Caco-2 (cell line): ENCODE data around the gene TYK2. TPM values are rescaled to one million over a fixed set of nuclear protein-coding genes. Genes with fewer than 3 reads are reported as not detected.
A peak's percentile ranks its signal among the peaks of the same experiment; 100 is the strongest.

ENCODE experiments used
- BruUV-seq: library from RNA; stranded (reverse); fragments of 400-500 nt; replicated peaks from 2 replicates; lab custom pipeline; 2021; lab: Mats Ljungman, UMichigan
- CTCF ChIA-PET: fragments of 300-600 bp; sonication (Branson Sonifier 250); formaldehyde crosslinking; loops from one replicate; lab custom pipeline; 2022; ENCODE audit warnings: antibody characterized with exemption; lab: Charles Lee
- POLR2A ChIA-PET: fragments of 300-600 bp; sonication (Branson Sonifier 250); formaldehyde crosslinking; loops from one replicate; lab custom pipeline; 2022; ENCODE audit warnings: antibody characterized with exemption; lab: Charles Lee
- DNase-seq, 2 experiments: peaks; one replicate each; pipeline versions ENCODE4 v3.0.0 to v3.0.0-alpha.2; 2020 to 2022
- H3K27me3 ChIP-seq: replicated peaks from 2 replicates; pipeline ENCODE4 v1.6.0; 2011; ENCODE audit warnings: low read length; ENCODE audit not compliant: control insufficient read depth, insufficient read depth
- H3K36me3 ChIP-seq: 2 replicates; pipeline ENCODE4 v1.5.1; 2011; ENCODE audit warnings: low read length; ENCODE audit not compliant: control insufficient read depth, insufficient read depth
- H3K4me1 ChIP-seq: fragments of 250-450 bp; sonication (Bioruptor Pico); 2 replicates; pipeline ENCODE4 v1.5.1; 2020; ENCODE audit warnings: mild to moderate bottlenecking
- H3K4me3 ChIP-seq: 2 replicates; pipeline ENCODE4 v1.5.1; 2011; ENCODE audit warnings: low read depth, mild to moderate bottlenecking, control low read depth, low read length
- H3K9me3 ChIP-seq: fragments of 250-450 bp; sonication (Bioruptor Pico); 2 replicates; pipeline ENCODE4 v1.5.1; 2020; ENCODE audit warnings: mild to moderate bottlenecking, moderate library complexity
- H3K27ac Mint-ChIP-seq: one replicate; pipeline ENCODE4 v1.8.0; 2022; ENCODE audit warnings: mixed read lengths; ENCODE audit not compliant: unreplicated experiment
- H3K27me3 Mint-ChIP-seq: one replicate; pipeline ENCODE4 v1.8.0; 2022; ENCODE audit warnings: mixed read lengths; ENCODE audit not compliant: insufficient read depth, unreplicated experiment
- H3K36me3 Mint-ChIP-seq: one replicate; pipeline ENCODE4 v1.8.0; 2022; ENCODE audit warnings: mild to moderate bottlenecking, mixed read lengths; ENCODE audit not compliant: insufficient read depth, unreplicated experiment
- H3K4me1 Mint-ChIP-seq: one replicate; pipeline ENCODE4 v1.8.0; 2022; ENCODE audit warnings: low read depth, mixed read lengths; ENCODE audit not compliant: unreplicated experiment
- H3K4me3 Mint-ChIP-seq: one replicate; pipeline ENCODE4 v1.8.0; 2022; ENCODE audit warnings: mild to moderate bottlenecking, moderate library complexity, mixed read lengths; ENCODE audit not compliant: unreplicated experiment
- H3K9me3 Mint-ChIP-seq: one replicate; pipeline ENCODE4 v1.8.0; 2022; ENCODE audit warnings: mixed read lengths; ENCODE audit not compliant: unreplicated experiment
- intact Hi-C: fragments of 100-400 bp; cut with micrococcal nuclease; formaldehyde crosslinking; loops from one replicate; pipeline ENCODE4 v1.10.0; 2022; ENCODE audit not compliant: unreplicated experiment
- total RNA-seq: library from RNA; stranded (reverse); gene quantifications from 2 replicates; pipeline ENCODE4 v1.2.3, GENCODE V29; 2022
- TF ChIP-seq, protein P1 (sequence below), 2 experiments: fragments of 200-600 bp in 1 of 2; IDR thresholded peaks; 1 replicate in 1 of 2; 2 replicates in 1 of 2; pipeline versions ENCODE4 v1.5.1 to v1.8.0; 2011 to 2022; ENCODE audit warnings: antibody characterized with exemption in 1 of 2, control low read depth in 1 of 2, inconsistent platforms in 1 of 2, low read depth in 1 of 2, low read length in 1 of 2, mild to moderate bottlenecking in 1 of 2, moderate library complexity in 1 of 2; ENCODE audit not compliant: insufficient read depth in 1 of 2, severe bottlenecking in 1 of 2, unreplicated experiment in 1 of 2

TYK2 gene
- total RNA-seq, 1 experiment from 2014 or later: 134 TPM

DNA sequence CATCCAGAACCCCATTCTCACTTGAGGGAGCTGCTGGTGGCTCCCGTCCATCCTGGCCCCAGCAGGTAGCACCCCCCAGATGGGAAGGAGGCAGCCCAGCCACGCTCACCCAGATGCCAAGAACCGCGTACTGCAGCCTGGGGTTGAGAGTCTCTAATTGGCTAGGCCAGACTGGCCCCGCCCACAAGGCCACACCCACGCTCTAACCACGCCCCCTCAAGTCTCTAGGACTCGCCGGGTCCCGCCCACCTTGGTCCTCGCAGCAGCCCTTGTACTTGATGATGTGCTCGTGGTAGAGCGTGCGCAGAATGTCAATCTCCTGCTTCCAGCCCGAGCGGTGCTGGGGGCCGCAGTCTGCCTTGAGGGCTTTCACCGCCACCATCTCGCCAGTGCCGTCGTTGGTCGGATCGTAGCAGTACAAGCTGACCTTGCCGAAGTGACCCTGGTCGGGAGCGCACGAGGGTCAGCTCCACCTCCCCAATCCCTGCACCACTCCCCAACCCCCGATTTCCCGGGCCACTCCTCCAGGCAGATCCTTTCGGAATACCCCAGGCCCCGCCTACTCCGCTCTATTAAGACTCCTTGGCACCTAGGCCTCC lies 26.5 kb downstream of the TYK2 start:
- H3K9me3 Mint-ChIP-seq: no peaks in the 10 kb centered on the region
- H3K27ac Mint-ChIP-seq: no peak overlapping the region
- H3K27me3 Mint-ChIP-seq: no peaks in the 10 kb centered on the region
- Histone ChIP-seq H3K4me1 (no peaks in the 10 kb centered on the region), H3K36me3 (peaks cover 1% of the 10 kb centered on the region; the same call in 1 of the 2 replicates), H3K9me3 (no peaks in the 10 kb centered on the region), H3K4me3 (no peak overlapping the region), H3K27me3 (no peaks in the 10 kb centered on the region)
- no peak overlapping the region for H3K4me3 Mint-ChIP-seq
- ChIA-PET POLR2A (interaction anchor here (0.7 kb wide), 1 partner anchor 16 kb away, joined by 5 read pairs; no protein-coding TSS in a partner anchor), CTCF (no interaction called here)
- DNase-seq: peak; percentile 28 to 52
- BruUV-seq: no TSS peak
- no peaks in the 10 kb centered on the region for H3K4me1 Mint-ChIP-seq
- TF ChIP-seq, protein P1, sequence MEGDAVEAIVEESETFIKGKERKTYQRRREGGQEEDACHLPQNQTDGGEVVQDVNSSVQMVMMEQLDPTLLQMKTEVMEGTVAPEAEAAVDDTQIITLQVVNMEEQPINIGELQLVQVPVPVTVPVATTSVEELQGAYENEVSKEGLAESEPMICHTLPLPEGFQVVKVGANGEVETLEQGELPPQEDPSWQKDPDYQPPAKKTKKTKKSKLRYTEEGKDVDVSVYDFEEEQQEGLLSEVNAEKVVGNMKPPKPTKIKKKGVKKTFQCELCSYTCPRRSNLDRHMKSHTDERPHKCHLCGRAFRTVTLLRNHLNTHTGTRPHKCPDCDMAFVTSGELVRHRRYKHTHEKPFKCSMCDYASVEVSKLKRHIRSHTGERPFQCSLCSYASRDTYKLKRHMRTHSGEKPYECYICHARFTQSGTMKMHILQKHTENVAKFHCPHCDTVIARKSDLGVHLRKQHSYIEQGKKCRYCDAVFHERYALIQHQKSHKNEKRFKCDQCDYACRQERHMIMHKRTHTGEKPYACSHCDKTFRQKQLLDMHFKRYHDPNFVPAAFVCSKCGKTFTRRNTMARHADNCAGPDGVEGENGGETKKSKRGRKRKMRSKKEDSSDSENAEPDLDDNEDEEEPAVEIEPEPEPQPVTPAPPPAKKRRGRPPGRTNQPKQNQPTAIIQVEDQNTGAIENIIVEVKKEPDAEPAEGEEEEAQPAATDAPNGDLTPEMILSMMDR (IDR thresholded peaks at IDR 0.05; ENCODE audit: insufficient read depth in 1 of 2, low read depth in 1 of 2, low read length in 1 of 2, severe bottlenecking in 1 of 2, unreplicated experiment in 1 of 2): no peak
- intact Hi-C loops: no loop called here
- peaks cover 46% of the 10 kb centered on the region for H3K36me3 Mint-ChIP-seq

GRCh38 chr19:10352764-10353671 lies 27.4 kb downstream of the TYK2 start:
- BruUV-seq: no TSS peak
- Mint-ChIP-seq H3K4me3 (no peak overlapping the region), H3K4me1 (no peaks in the 10 kb centered on the region), H3K36me3 (peaks cover 42% of the 10 kb centered on the region), H3K9me3 (no peaks in the 10 kb centered on the region), H3K27me3 (no peaks in the 10 kb centered on the region), H3K27ac (no peak overlapping the region)
- no peaks in the 10 kb centered on the region for H3K9me3 ChIP-seq
- peaks cover 1% of the 10 kb centered on the region; the same call in 1 of the 2 replicates for H3K36me3 ChIP-seq
- CTCF ChIA-PET: no interaction called here
- POLR2A ChIA-PET: no interaction called here
- H3K4me1 ChIP-seq: no peaks in the 10 kb centered on the region
- TF ChIP-seq, protein P1 (IDR thresholded peaks at IDR 0.05; ENCODE audit: insufficient read depth in 1 of 2, low read depth in 1 of 2, low read length in 1 of 2, severe bottlenecking in 1 of 2, unreplicated experiment in 1 of 2): no peak
- H3K27me3 ChIP-seq: no peaks in the 10 kb centered on the region
- no peak overlapping the region for H3K4me3 ChIP-seq
- peak; percentile 24 to 61 for DNase-seq
- intact Hi-C loops: no loop called here

- Histone ChIP-seq H3K4me1 (no peaks in the 10 kb centered on the region), H3K27me3 (no peaks in the 10 kb centered on the region), H3K4me3 (no peak overlapping the region), H3K9me3 (no peaks in the 10 kb centered on the region), H3K36me3 (peaks cover 1% of the 10 kb centered on the region; the same call in 1 of the 2 replicates)
- BruUV-seq: no TSS peak
- no peaks in the 10 kb centered on the region for H3K27me3 Mint-ChIP-seq
- ChIA-PET POLR2A (no interaction called here), CTCF (no interaction called here)
- no peaks in the 10 kb centered on the region for H3K4me1 Mint-ChIP-seq
- no peaks in the 10 kb centered on the region for H3K9me3 Mint-ChIP-seq
- no peak for DNase-seq
- TF ChIP-seq, protein P1 (IDR thresholded peaks at IDR 0.05; ENCODE audit: insufficient read depth in 1 of 2, low read depth in 1 of 2, low read length in 1 of 2, severe bottlenecking in 1 of 2, unreplicated experiment in 1 of 2): no peak
- H3K27ac Mint-ChIP-seq: no peak overlapping the region
- H3K36me3 Mint-ChIP-seq: peaks cover 4% of the 10 kb centered on the region
- intact Hi-C loops: no loop called here
- no peak overlapping the region for H3K4me3 Mint-ChIP-seq
These were observed 33.9 kb downstream of the TYK2 start for GRCh38 chr19:10346509-10346908.
